AG04450 (cell line): ENCODE data around the gene ELP2. TPM values are rescaled to one million over a fixed set of nuclear protein-coding genes. Genes with fewer than 3 reads are reported as not detected.
A peak's percentile ranks its signal among the peaks of the same experiment; 100 is the strongest.

Source experiments
- CTCF ChIA-PET: fragments of 300-600, 350-600 bp; formaldehyde crosslinking; extraction: SDS; loops from one replicate; lab custom pipeline; 2022; ENCODE audit warnings: antibody characterized with exemption, inconsistent platforms; lab: Charles Lee
- POLR2A ChIA-PET: fragments of 350-600 bp; formaldehyde crosslinking; extraction: SDS; loops from one replicate; lab custom pipeline; 2021; ENCODE audit warnings: antibody characterized with exemption, inconsistent platforms; lab: Yijun Ruan, JAX
- DNase-seq: peaks from one replicate; pipeline ENCODE4 v3.0.0-alpha.2; 2011; ENCODE audit warnings: low read depth, low spot score
- H3K27ac ChIP-seq: one replicate; pipeline ENCODE4 v1.5.1; 2012; ENCODE audit warnings: low read depth, low read length, control low read depth
- H3K27me3 ChIP-seq: one replicate; pipeline ENCODE4 v1.6.0; 2012; ENCODE audit warnings: low read length; ENCODE audit not compliant: control insufficient read depth, insufficient read depth
- H3K4me3 ChIP-seq: 2 replicates; pipeline ENCODE4 v1.5.1; 2011; ENCODE audit warnings: mild to moderate bottlenecking, low read depth, low read length, control low read depth
- H3K9me3 ChIP-seq: 2 replicates; pipeline ENCODE4 v1.5.1; 2012; ENCODE audit warnings: low read length; ENCODE audit not compliant: control insufficient read depth, insufficient read depth
- CTCF ChIP-seq: IDR thresholded peaks from 2 replicates; pipeline ENCODE4 v1.5.1; 2011; ENCODE audit warnings: low read depth, low read length, control low read depth, inconsistent platforms
- polyA plus RNA-seq: library from polyadenylated mRNA; depleted of rRNA; stranded (reverse); fragments of >200 nt; gene quantifications from 2 replicates; pipeline ENCODE4 v1.2.3, GENCODE V29; 2011

The ELP2 gene
- polyA plus RNA-seq, 1 experiment: 122 TPM

GRCh38 chr18:36126668-36127067, 3.0 kb upstream of the ELP2 start:
- Histone ChIP-seq H3K27me3 (no peaks in the 10 kb centered on the region), H3K9me3 (peaks cover 3% of the 10 kb centered on the region; the same call in 1 of the 2 replicates), H3K4me3 (no peak overlapping the region), H3K27ac (no peak overlapping the region)
- no peak for TF ChIP-seq CTCF
- ChIA-PET CTCF (interaction anchor here (1.9 to 2.2 kb wide), 3 partner anchors 31 to 158 kb away, joined by 5 to 10 read pairs (median 9); no protein-coding TSS in a partner anchor), POLR2A (no interaction called here)
- DNase-seq: no peak

- Histone ChIP-seq H3K27ac (no peak overlapping the region), H3K27me3 (no peaks in the 10 kb centered on the region), H3K9me3 (peaks cover 3% of the 10 kb centered on the region; the same call in 1 of the 2 replicates), H3K4me3 (peak overlapping the region; percentile 97)
- ChIA-PET POLR2A (interaction anchor here (0.5 kb wide), 1 partner anchor 22 kb away, joined by 5 read pairs; no protein-coding TSS in a partner anchor), CTCF (interaction anchor here (2.2 kb wide), 3 partner anchors 110 to 157 kb away, joined by 7 to 10 read pairs (median 9); no protein-coding TSS in a partner anchor)
- no peak for DNase-seq
- TF ChIP-seq CTCF: no peak
Observed at GRCh38 chr18:36127836-36128529, 1.7 kb upstream of the ELP2 start.

- peaks cover 3% of the 10 kb centered on the region; the same call in 1 of the 2 replicates for H3K9me3 ChIP-seq
- ChIA-PET CTCF (interaction anchor here (2.2 kb wide), 2 partner anchors 112 to 156 kb away, joined by 7 to 10 read pairs; no protein-coding TSS in a partner anchor), POLR2A (no interaction called here)
- peak overlapping the region; percentile 97 for H3K4me3 ChIP-seq
- no peak for TF ChIP-seq CTCF
- no peaks in the 10 kb centered on the region for H3K27me3 ChIP-seq
- no peak for DNase-seq
- peak overlapping the region; percentile 100 for H3K27ac ChIP-seq
Observed at GRCh38 chr18:36128530-36128870, 1.2 kb upstream of the ELP2 start.

GRCh38 chr18:36128907-36129299, 796 bp upstream of the ELP2 start:
- CTCF ChIA-PET: interaction anchor here (2.2 kb wide), 2 partner anchors 112 to 156 kb away, joined by 7 to 10 read pairs; no protein-coding TSS in a partner anchor
- POLR2A ChIA-PET: interaction anchor here (0.8 to 0.9 kb wide), 2 partner anchors 29 to 111 kb away, joined by 3 read pairs; no protein-coding TSS in a partner anchor
- H3K27me3 ChIP-seq: no peaks in the 10 kb centered on the region
- H3K4me3 ChIP-seq: peak overlapping the region; percentile 97
- H3K27ac ChIP-seq: peak overlapping the region; percentile 100
- peaks cover 3% of the 10 kb centered on the region; the same call in 1 of the 2 replicates for H3K9me3 ChIP-seq
- DNase-seq: no peak
- no peak for TF ChIP-seq CTCF
